ENCODE measurements around the gene SSX7.
"Not testable (repeated sequence)": the region's sequence is repeated elsewhere in the genome, so short reads cannot be mapped to it uniquely, and the experiment has no call there.

Gene SSX7, protein sequence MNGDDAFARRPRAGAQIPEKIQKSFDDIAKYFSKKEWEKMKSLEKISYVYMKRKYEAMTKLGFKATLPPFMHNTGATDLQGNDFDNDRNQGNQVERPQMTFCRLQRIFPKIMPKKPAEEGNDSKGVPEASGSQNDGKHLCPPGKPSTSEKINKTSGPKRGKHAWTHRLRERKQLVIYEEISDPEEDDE

DNA sequence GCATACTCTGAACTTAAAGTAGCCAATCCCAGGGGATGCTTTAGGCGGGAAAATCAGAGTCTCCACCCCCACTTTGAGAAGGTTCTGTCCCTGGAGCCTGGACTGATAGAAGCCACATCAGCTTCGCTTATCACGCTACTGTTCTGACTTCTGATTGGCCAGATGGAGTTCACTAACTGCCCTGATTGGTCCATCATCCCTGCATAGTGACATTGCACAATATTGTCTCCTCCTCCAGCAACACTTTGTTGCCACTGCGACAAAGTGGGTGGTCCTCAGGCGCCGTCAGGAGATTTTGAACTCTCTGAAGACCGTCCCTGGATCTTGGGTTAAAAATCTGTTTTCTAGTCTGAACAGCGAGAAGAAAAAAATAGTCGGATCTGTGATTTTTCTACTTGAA lies at the start of gene SSX7:
TSS of gene SSX7 (minus strand) at position 101 of the 400 bp plus-strand sequence. CDS start 1,428 bp downstream, outside the sequence.
- not testable (repeated sequence) for DNase-seq (ENCODE audit: low spot score)

DNA sequence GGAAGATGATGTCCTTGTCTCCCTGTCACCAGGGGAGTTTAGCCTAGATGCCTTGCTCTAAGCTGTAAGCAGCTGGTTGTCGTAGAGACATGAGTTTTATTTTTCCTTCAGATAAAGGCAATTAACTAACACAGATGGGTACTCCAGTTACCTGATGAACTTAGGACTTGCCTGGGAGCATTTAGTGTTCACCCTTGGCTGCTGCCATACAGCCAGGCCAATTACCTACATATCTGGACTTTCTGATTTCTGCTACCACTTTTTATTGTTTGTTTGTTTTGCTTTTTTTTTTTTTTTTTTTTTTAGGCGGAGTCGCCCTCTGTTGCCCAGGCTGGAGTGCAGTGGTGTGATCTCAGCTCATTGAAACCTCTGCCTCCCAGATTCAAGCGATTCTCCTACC lies 37.3 kb upstream of the SSX7 start:
- not testable (repeated sequence) for DNase-seq (ENCODE audit: low spot score)

DNA sequence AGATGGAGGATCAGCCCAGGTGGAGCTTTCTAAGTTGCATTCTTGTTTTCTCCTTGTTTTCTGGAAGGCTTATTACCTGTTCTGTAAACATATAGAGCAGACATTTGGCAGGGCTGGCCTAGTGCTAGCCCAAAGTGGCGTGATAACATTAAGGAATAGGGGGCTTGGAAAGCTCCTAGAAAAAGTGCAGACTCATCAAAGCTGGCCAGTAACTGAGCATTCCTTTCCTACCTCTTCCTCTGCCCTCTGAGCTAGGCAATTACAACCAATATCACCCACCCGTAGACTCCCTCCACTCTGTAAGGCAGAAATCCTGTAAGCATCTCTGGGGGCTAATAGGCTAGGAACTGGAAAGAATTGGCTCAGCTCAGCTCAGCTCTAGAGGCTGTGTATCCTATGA lies 7.5 kb upstream of the SSX7 start:
- DNase-seq (ENCODE audit: low spot score) = not testable (repeated sequence)

GRCh38 chrX:52655475-52655874 lies 775 bp upstream of the SSX7 start:
- DNase-seq (ENCODE audit: low spot score) = not testable (repeated sequence)

GRCh38 chrX:52650676-52651075 lies 4.0 kb downstream of the SSX7 start:
- DNase-seq (ENCODE audit: low spot score) = not testable (repeated sequence)

GRCh38 chrX:52648956-52649355 lies 5.7 kb downstream of the SSX7 start:
- not testable (repeated sequence) for DNase-seq (ENCODE audit: low spot score)

GRCh38 chrX:52628483-52628882 lies 26.2 kb downstream of the SSX7 start:
- DNase-seq (ENCODE audit: low spot score) = not testable (repeated sequence)

DNA sequence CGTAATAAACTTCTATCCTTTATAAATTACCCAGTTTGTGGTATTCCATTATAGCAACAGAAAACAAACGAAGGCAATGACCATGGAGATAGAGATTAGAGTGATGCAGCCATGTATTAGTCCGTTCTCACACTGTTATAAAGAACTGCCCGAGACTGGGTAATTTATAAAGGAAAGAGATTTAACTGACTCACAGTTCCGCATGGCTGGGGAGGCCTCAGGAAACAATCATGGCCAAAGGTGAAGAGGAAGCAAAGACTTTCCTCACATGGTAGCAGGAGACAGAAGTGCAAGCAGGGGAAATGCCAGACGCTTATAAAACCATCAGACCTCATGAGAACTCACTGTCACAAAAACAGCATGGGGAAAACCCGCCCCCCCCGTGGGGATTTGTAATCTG lies 34.0 kb downstream of the SSX7 start:
- DNase-seq (ENCODE audit: low spot score) = not testable (repeated sequence)

GRCh38 chrX:52608961-52609360 lies 45.7 kb downstream of the SSX7 start:
- no peak for DNase-seq (ENCODE audit: low spot score)

DNA sequence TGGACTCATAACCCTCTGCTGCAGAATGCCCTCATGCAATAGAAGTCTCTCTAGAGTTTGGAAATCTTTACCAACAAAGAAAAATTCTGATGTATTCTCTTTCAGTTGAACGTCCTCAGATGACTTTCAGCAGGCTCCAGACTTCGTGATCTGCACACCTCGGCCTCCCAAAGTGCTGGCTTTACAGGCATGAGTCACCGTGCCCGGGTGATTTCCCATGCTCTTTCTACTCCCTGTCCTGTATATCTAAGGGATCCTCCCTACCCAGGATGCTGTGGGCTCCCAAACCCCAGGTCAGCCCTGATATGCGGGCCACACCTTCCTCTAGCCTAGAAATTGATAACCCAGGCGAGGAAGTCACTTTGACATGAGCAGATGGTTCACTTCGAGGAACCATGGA lies 51.5 kb downstream of the SSX7 start:
- DNase-seq (ENCODE audit: low spot score) = peak; percentile 14

GRCh38 chrX:52598886-52599285 lies 55.8 kb downstream of the SSX7 start:
- no peak for DNase-seq (ENCODE audit: low spot score)

DNA sequence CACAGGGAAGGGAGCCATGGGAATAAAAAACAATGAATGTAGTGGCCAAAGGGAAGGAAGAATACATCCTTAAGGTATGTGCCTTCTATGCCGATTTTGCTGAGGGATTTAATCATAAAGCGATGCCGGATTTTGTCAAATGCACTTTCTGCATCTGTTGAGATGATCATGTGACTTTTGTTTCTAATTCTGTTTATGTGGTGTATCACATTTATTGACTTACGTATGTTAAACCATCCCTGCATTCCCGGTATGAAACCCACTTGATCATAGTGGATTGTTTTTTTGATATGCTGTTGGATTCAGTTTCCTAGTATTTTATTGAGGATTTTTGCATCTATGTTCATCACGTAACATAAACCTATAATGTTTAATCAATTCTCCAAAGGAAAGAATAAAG lies 60.0 kb downstream of the SSX7 start:
- DNase-seq (ENCODE audit: low spot score) = no peak
